Gastrocnemius medialis (tissue), 4 donors: ENCODE results near the gene ABCB4.
"Not testable (repeated sequence)": the region's sequence is repeated elsewhere in the genome, so short reads cannot be mapped to it uniquely, and the experiment has no call there.

Experiments
- CTCF ChIP-seq, 5 experiments: fragments of 450-650 bp in 3 of 5; fragments of 200-600 bp in 2 of 5; sonication (generic) in 2 of 5; IDR thresholded peaks in 4 of 5; conservative IDR thresholded peaks in 1 of 5; 1 replicate in 4 of 5; 2 replicates in 1 of 5; pipeline ENCODE4 v1.5.1; 2016 to 2019; ENCODE audit warnings: antibody characterized with exemption in 5 of 5, mild to moderate bottlenecking in 3 of 5, moderate library complexity in 3 of 5
- POLR2A ChIP-seq, 2 donors: fragments of 450-650 bp; IDR thresholded peaks; one replicate each; pipeline ENCODE4 v1.6.1; 2017; ENCODE audit warnings: antibody characterized with exemption in 2 of 2, mild to moderate bottlenecking in 2 of 2, moderate library complexity in 2 of 2

GRCh38 chr7:87465534-87465880, 10.0 kb downstream of the ABCB4 start:
- not testable (repeated sequence) for TF ChIP-seq CTCF (IDR thresholded peaks at IDR 0.05 in 4 of 5, conservative IDR thresholded peaks at IDR 0.05 in 1 of 5); POLR2A (IDR thresholded peaks at IDR 0.05)
